ENCODE results near the gene SERPINB13. TPM values are rescaled to one million over a fixed set of nuclear protein-coding genes. Genes with fewer than 3 reads are reported as not detected.
A peak's percentile ranks its signal among the peaks of the same experiment; 100 is the strongest.

SERPINB13 gene
- total and polyA plus RNA-seq, 12 donors = 0.10 TPM; not detected in 11

DNA sequence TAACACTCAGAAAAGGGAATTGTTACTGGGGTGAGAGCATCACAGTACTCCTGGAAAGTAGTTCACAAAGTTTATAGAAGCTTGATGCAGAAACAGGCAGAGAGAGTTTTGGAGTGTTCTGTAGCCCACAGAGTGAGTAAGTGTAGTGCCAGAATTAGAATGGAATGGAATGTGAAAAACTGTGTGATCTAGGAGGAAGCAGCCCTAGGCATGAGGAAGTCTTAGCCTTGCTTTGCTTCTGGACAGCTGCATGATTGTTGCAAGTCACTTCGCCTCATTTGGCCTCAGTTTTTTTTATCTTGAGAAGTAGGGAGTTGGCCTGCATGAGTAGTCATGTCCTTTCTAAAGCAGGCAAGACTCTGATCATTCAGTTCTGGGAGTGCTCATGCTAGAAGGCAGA lies 34.1 kb upstream of the SERPINB13 start:
- WGBS, 4 donors = 21 to 38% (median 33%) methylated on average over 1 of the region's 1 CpG
- intact Hi-C loops (cut with DNase I) = no loop called here
- no peaks in the 10 kb centered on the region for H3K9me3 ChIP-seq (replicated peaks in 1 of 3)
- TF ChIP-seq, protein P1, sequence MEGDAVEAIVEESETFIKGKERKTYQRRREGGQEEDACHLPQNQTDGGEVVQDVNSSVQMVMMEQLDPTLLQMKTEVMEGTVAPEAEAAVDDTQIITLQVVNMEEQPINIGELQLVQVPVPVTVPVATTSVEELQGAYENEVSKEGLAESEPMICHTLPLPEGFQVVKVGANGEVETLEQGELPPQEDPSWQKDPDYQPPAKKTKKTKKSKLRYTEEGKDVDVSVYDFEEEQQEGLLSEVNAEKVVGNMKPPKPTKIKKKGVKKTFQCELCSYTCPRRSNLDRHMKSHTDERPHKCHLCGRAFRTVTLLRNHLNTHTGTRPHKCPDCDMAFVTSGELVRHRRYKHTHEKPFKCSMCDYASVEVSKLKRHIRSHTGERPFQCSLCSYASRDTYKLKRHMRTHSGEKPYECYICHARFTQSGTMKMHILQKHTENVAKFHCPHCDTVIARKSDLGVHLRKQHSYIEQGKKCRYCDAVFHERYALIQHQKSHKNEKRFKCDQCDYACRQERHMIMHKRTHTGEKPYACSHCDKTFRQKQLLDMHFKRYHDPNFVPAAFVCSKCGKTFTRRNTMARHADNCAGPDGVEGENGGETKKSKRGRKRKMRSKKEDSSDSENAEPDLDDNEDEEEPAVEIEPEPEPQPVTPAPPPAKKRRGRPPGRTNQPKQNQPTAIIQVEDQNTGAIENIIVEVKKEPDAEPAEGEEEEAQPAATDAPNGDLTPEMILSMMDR (IDR thresholded peaks at IDR 0.05) = no peak
- TF ChIP-seq POLR2A (IDR thresholded peaks at IDR 0.05) = no peak
- H3K4me1 ChIP-seq (replicated peaks in 1 of 2) = no peaks in the 10 kb centered on the region
- no peak overlapping the region for H3K27ac ChIP-seq
- H3K36me3 ChIP-seq (replicated peaks in 1 of 2) = no peaks in the 10 kb centered on the region
- DNase-seq = peak in 2 of 7 donors; percentile 7 to 21
- H3K4me3 ChIP-seq = no peak overlapping the region
- H3K27me3 ChIP-seq = peaks cover 8% of the 10 kb centered on the region

DNA sequence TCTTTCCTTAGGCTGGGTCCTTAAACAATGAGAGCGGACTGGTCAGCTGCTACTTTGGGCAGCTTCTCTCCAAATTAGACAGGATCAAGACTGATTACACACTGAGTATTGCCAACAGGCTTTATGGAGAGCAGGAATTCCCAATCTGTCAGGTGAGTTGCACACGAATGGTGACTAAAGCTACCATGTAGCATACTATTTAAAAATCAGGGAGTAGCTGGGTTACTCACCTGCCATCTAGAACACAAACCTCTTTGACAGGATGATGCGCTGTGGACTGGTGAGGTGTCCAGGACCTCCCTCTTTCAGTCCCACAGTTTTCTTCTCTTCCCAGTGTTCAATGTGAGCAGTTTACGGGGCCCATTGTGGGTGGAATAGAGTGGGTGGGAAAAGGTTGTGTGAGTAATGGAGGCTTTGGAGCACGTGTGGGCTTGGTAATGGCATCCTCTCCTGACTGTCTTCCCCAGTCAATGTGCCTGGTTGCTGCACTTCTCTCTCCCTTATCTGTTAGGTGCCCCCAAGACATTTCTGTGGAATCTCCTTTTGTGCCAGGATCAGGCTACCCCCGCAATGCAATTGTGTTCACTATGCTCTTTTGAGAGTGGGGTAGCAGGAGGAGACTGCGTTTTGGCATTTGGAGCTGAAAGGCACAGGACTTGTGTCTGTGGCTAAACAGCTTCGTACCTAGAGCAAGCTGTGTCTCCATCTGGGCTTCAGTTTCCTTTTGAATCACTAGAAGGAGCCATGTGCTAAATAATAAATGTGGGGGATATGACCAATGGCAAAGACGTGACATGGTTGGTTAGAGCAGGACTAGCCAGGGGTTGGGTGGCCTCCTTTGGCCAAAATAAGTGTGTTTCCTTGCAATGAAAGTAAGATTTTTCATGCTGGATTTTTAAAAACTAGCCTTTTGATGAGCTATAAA lies 27.3 kb upstream of the SERPINB13 start:
- DNase-seq = no peak
- no peaks in the 10 kb centered on the region for H3K9me3 ChIP-seq (replicated peaks in 1 of 3)
- intact Hi-C loops (cut with DNase I) = loop anchor here in 1 of 2 donors (10.0 kb wide), 1 partner anchor 45 kb away; no protein-coding TSS in a partner anchor
- no peak for TF ChIP-seq POLR2A (IDR thresholded peaks at IDR 0.05)
- TF ChIP-seq, protein P1 (IDR thresholded peaks at IDR 0.05) = no peak
- no peaks in the 10 kb centered on the region for H3K27me3 ChIP-seq
- no peaks in the 10 kb centered on the region for H3K4me1 ChIP-seq (replicated peaks in 1 of 2)
- no peak overlapping the region for H3K27ac ChIP-seq
- no peak overlapping the region for H3K4me3 ChIP-seq
- H3K36me3 ChIP-seq (replicated peaks in 1 of 2) = no peaks in the 10 kb centered on the region
- WGBS, 4 donors = 80 to 88% (median 84%) methylated on average over 9 of the region's 9 CpGs

DNA sequence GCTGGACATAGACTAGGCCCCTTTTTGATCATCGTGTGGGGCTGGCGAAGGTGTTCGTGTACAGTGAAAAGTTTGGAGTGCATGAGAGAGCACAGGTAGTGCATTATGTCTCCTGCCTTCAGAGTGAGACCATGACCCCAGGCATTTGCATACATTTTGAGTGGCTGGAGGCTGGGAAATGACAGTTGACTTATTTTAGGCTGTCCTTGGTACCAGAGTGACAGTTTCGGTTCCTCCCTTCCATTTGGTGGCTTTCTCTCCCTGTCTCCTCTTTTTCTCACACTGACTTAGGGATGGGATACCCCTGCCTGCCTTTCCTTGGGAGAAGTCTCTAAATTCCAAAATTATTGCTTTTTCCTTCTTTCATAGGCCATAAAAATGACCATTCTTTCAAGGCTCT lies 24.9 kb upstream of the SERPINB13 start:
- intact Hi-C loops (cut with DNase I) = loop anchor here in 1 of 2 donors (10.0 kb wide), 1 partner anchor 47 kb away; no protein-coding TSS in a partner anchor
- Histone ChIP-seq H3K27me3 (no peaks in the 10 kb centered on the region), H3K27ac (no peak overlapping the region), H3K9me3 (replicated peaks in 1 of 3) (no peaks in the 10 kb centered on the region), H3K4me1 (replicated peaks in 1 of 2) (no peaks in the 10 kb centered on the region), H3K4me3 (no peak overlapping the region), H3K36me3 (replicated peaks in 1 of 2) (no peaks in the 10 kb centered on the region)
- DNase-seq = no peak
- WGBS, 4 donors = 85 to 91% (median 87%) methylated on average over 4 of the region's 4 CpGs
- TF ChIP-seq POLR2A (IDR thresholded peaks at IDR 0.05) = no peak
- TF ChIP-seq, protein P1 (IDR thresholded peaks at IDR 0.05) = no peak

DNA sequence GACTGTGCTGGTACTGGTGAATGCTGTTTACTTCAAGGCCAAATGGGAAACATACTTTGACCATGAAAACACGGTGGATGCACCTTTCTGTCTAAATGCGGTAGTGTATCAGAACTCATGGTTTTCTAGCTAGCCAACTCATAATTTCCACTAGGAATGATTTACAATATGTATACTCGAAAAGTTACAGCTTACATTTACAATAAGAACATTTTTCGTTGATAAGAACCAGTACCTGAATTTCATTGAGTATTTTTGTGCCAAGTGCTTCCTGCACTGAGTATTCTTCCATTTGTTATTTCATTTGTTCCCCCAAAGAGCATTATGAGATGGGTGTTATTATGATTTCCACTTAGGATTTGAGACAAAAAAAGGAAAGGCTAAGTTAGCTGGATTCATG lies 23.1 kb upstream of the SERPINB13 start:
- H3K27ac ChIP-seq = no peak overlapping the region
- TF ChIP-seq POLR2A (IDR thresholded peaks at IDR 0.05) = no peak
- WGBS, 4 donors = 77 to 86% (median 82%) methylated on average over 4 of the region's 4 CpGs

More for the DNA sequence above, 23.1 kb upstream of the SERPINB13 start:
- Histone ChIP-seq H3K36me3 (replicated peaks in 1 of 2) (no peaks in the 10 kb centered on the region), H3K4me1 (replicated peaks in 1 of 2) (no peaks in the 10 kb centered on the region), H3K27me3 (peaks cover 7% of the 10 kb centered on the region), H3K4me3 (no peak overlapping the region), H3K9me3 (replicated peaks in 1 of 3) (no peaks in the 10 kb centered on the region)
- intact Hi-C loops (cut with DNase I) = loop anchor here in 1 of 2 donors (10.0 kb wide), 1 partner anchor 49 kb away; no protein-coding TSS in a partner anchor
- no peak for DNase-seq

Measured in adrenal gland (tissue), 12 donors.